Keratinocyte (primary cell): ENCODE measurements around the gene NAAA. TPM values are rescaled to one million over a fixed set of nuclear protein-coding genes. Genes with fewer than 3 reads are reported as not detected.

Source experiments
- DNase-seq: peaks from one replicate; pipeline ENCODE4 v3.0.0-alpha.2; 2011; ENCODE audit warnings: low read depth, missing footprints, low spot score
- FAIRE-seq: peaks from 2 replicates; lab custom pipeline; 2011; peaks lifted over from hg19 to GRCh38; lab: Jason Lieb, UNC
- H2AFZ ChIP-seq: 2 replicates; pipeline ENCODE4 v1.6.0; 2012; ENCODE audit warnings: low read length, control low read depth, inconsistent platforms; ENCODE audit not compliant: control insufficient read depth
- H3K27ac ChIP-seq: 2 replicates; pipeline ENCODE4 v1.5.1; 2011; ENCODE audit warnings: low read length; ENCODE audit not compliant: control insufficient read depth, insufficient read depth
- H3K27me3 ChIP-seq: 3 replicates; pipeline ENCODE4 v1.6.0; 2011; ENCODE audit warnings: low read length; ENCODE audit not compliant: control insufficient read depth, insufficient read depth; ENCODE audit errors: extremely low read depth
- H3K36me3 ChIP-seq, 2 experiments: 2 replicates in 1 of 2; 3 replicates in 1 of 2; pipeline ENCODE4 v1.5.1; 2011; ENCODE audit warnings: low read length in 2 of 2, mild to moderate bottlenecking in 1 of 2; ENCODE audit not compliant: control insufficient read depth in 2 of 2, insufficient read depth in 2 of 2; ENCODE audit errors: extremely low read depth in 1 of 2
- H3K4me1 ChIP-seq: 3 replicates; pipeline ENCODE4 v1.5.1; 2011; ENCODE audit warnings: low read length; ENCODE audit not compliant: control insufficient read depth, insufficient read depth; ENCODE audit errors: extremely low read depth
- H3K4me2 ChIP-seq: 3 replicates; pipeline ENCODE4 v1.6.0; 2011; ENCODE audit warnings: low read depth, low read length; ENCODE audit not compliant: control insufficient read depth, insufficient read depth; ENCODE audit errors: extremely low read depth
- H3K4me3 ChIP-seq, 3 experiments: fragments of 200-600 bp in 1 of 3; sonication (generic) in 1 of 3; 2 replicates in 2 of 3; 3 replicates in 1 of 3; pipeline ENCODE4 v1.5.1; 2011 to 2016; ENCODE audit warnings: low read length in 3 of 3, mild to moderate bottlenecking in 3 of 3, control low read depth in 2 of 3, inconsistent platforms in 1 of 3, low read depth in 1 of 3, mixed read lengths in 1 of 3, mixed run types in 1 of 3, moderate library complexity in 1 of 3; ENCODE audit not compliant: control insufficient read depth in 2 of 3, insufficient read depth in 2 of 3; ENCODE audit errors: extremely low read depth in 1 of 3
- H3K79me2 ChIP-seq: 2 replicates; pipeline ENCODE4 v1.6.0; 2012; ENCODE audit warnings: low read length; ENCODE audit not compliant: control insufficient read depth, insufficient read depth
- H3K9ac ChIP-seq: 3 replicates; pipeline ENCODE4 v1.6.0; 2011; ENCODE audit warnings: low read length; ENCODE audit not compliant: control insufficient read depth, insufficient read depth; ENCODE audit errors: extremely low read depth
- H3K9me1 ChIP-seq: 3 replicates; pipeline ENCODE4 v1.6.0; 2011; ENCODE audit warnings: low read length; ENCODE audit not compliant: control insufficient read depth, insufficient read depth; ENCODE audit errors: extremely low read depth
- H3K9me3 ChIP-seq: 2 replicates; pipeline ENCODE4 v1.5.1; 2012; ENCODE audit warnings: low read depth, low read length; ENCODE audit not compliant: control insufficient read depth
- H4K20me1 ChIP-seq: 3 replicates; pipeline ENCODE4 v1.6.0; 2011; ENCODE audit warnings: low read length; ENCODE audit not compliant: control insufficient read depth, insufficient read depth; ENCODE audit errors: extremely low read depth
- CTCF ChIP-seq, 3 experiments: IDR thresholded peaks in 1 of 3; conservative IDR thresholded peaks in 1 of 3; optimal IDR thresholded peaks in 1 of 3; 2 replicates in 2 of 3; 3 replicates in 1 of 3; pipeline versions ENCODE3 to v1.5.1; 2011; ENCODE audit warnings: low read length in 3 of 3, mild to moderate bottlenecking in 3 of 3, moderate library complexity in 2 of 3, control low read depth in 1 of 3, inconsistent platforms in 1 of 3; ENCODE audit not compliant: insufficient read depth in 2 of 3; ENCODE audit errors: extremely low read depth in 1 of 3
- EZH2 ChIP-seq: IDR thresholded peaks from one replicate; pipeline ENCODE4 v1.6.1; 2012; ENCODE audit warnings: inconsistent platforms, mild to moderate bottlenecking, low read length, moderate library complexity
- dilution Hi-C: fragments of 300-500 bp; cut with MboI; formaldehyde crosslinking; loops from one replicate; pipeline ENCODE4 v1.7.0; 2020; ENCODE audit warnings: low sequenced_read_pairs; ENCODE audit not compliant: extremely low pct_ligation_motif_present
- polyA plus RNA-seq, 5 experiments: library from polyadenylated mRNA; depleted of rRNA in 3 of 5; stranded (reverse) in 3 of 5; stranded (forward) in 1 of 5; unstranded in 1 of 5; fragments of >200 nt; gene quantifications; 1 replicate in 1 of 5; 2 replicates in 3 of 5; 3 replicates in 1 of 5; pipeline versions ENCODE4 v1.2.1 to v1.2.3, GENCODE V29; 2011 to 2012; ENCODE audit warnings: missing spikeins in 2 of 5, low read depth in 1 of 5, low replicate concordance in 1 of 5

Gene NAAA
- polyA plus RNA-seq, 1 donor (not counting 4 experiments of a cell fraction or from before 2014, with no cell fraction given) = 12.2 TPM

GRCh38 chr4:75948822-75949444, 8.1 kb upstream of the NAAA start:
- no peak for FAIRE-seq
- Histone ChIP-seq H3K4me1 (no peaks in the 10 kb centered on the region), H3K4me3 (no peak overlapping the region), H3K27ac (no peak overlapping the region), H3K4me2 (no peak overlapping the region), H3K9me1 (no peaks in the 10 kb centered on the region), H3K36me3 (peaks cover 4 to 6% of the 10 kb centered on the region in 2 experiments), H2AFZ (no peak overlapping the region), H3K27me3 (no peaks in the 10 kb centered on the region), H4K20me1 (no peaks in the 10 kb centered on the region), H3K9me3 (no peaks in the 10 kb centered on the region), H3K9ac (no peak overlapping the region), H3K79me2 (no peaks in the 10 kb centered on the region)
- DNase-seq = no peak
- dilution Hi-C loops = no loop called here
- TF ChIP-seq CTCF (optimal IDR thresholded peaks at IDR 0.05 in 1 of 3, IDR thresholded peaks at IDR 0.05 in 1 of 3, conservative IDR thresholded peaks at IDR 0.05 in 1 of 3; ENCODE audit: extremely low read depth in 1 of 3, insufficient read depth in 2 of 3, low read length in 3 of 3) (no peak), EZH2 (no peak)

- TF ChIP-seq CTCF (optimal IDR thresholded peaks at IDR 0.05 in 1 of 3, IDR thresholded peaks at IDR 0.05 in 1 of 3, conservative IDR thresholded peaks at IDR 0.05 in 1 of 3; ENCODE audit: extremely low read depth in 1 of 3, insufficient read depth in 2 of 3, low read length in 3 of 3) (no peak), EZH2 (no peak)
- Histone ChIP-seq H2AFZ (peak overlapping the region; percentile 94), H3K4me2 (peak overlapping the region; percentile 90), H3K4me1 (peaks cover 4% of the 10 kb centered on the region), H4K20me1 (no peaks in the 10 kb centered on the region), H3K36me3 (no peaks in the 10 kb centered on the region), H3K9ac (peak overlapping the region; percentile 76), H3K79me2 (no peaks in the 10 kb centered on the region), H3K9me1 (no peaks in the 10 kb centered on the region), H3K27me3 (no peaks in the 10 kb centered on the region), H3K9me3 (no peaks in the 10 kb centered on the region), H3K27ac (peak overlapping the region; percentile 8), H3K4me3 (peak overlapping the region; percentile 46 to 87 (median 85))
- dilution Hi-C loops = no loop called here
- no peak for FAIRE-seq
- no peak for DNase-seq
Measured at GRCh38 chr4:75939890-75940691, 722 bp downstream of the NAAA start.
